Colonic mucosa (tissue), 4 donors: ENCODE measurements around the gene CNTN3. TPM values are rescaled to one million over a fixed set of nuclear protein-coding genes. Genes with fewer than 3 reads are reported as not detected.

ENCODE experiments used
- DNase-seq: peaks from one replicate; pipeline ENCODE4 v3.0.0-alpha.2; 2020
- H3K27ac ChIP-seq: fragments of 200-600 bp; one replicate; pipeline ENCODE4 v1.8.0; 2021
- H3K27me3 ChIP-seq: fragments of 200-600 bp; one replicate; pipeline ENCODE4 v1.8.0; 2021
- H3K36me3 ChIP-seq: fragments of 200-600 bp; one replicate; pipeline ENCODE4 v1.8.0; 2021
- H3K4me1 ChIP-seq: fragments of 200-600 bp; one replicate; pipeline ENCODE4 v1.8.0; 2021; ENCODE audit warnings: mild to moderate bottlenecking
- H3K4me3 ChIP-seq: fragments of 200-600 bp; one replicate; pipeline ENCODE4 v1.8.0; 2021
- H3K9ac ChIP-seq, 2 donors: one replicate each; pipeline ENCODE4 v1.7.0; 2013; ENCODE audit warnings: control low read depth in 2 of 2, low read depth in 2 of 2, low read length in 2 of 2
- H3K9me3 ChIP-seq: fragments of 200-600 bp; one replicate; pipeline ENCODE4 v1.8.0; 2021
- CTCF ChIP-seq: fragments of 200-600 bp; IDR thresholded peaks from one replicate; pipeline ENCODE4 v1.8.0; 2022; ENCODE audit warnings: antibody characterized with exemption, mild to moderate bottlenecking
- intact Hi-C: fragments of 100-400 bp; cut with DNase I; formaldehyde crosslinking; loops from one replicate; pipeline ENCODE4 v1.14.1; 2022
- total RNA-seq, 2 donors: library from RNA; stranded (reverse); fragmentation: NEBNext Ultra II Directional in 1 of 2; extraction: Animal tissue kit (Norgen Biotek cat#: 25700) in 1 of 2; gene quantifications; one replicate each; pipeline ENCODE4 v1.2.1, GENCODE V29; 2021
- donor health status: healthy.
- donor health status: DM: no; HTN: no; CAD: no.
- donor health status: DM: no; HTN: no; CAD: no.

CNTN3 gene
- total RNA-seq, 2 donors from 2014 or later: 5.3 to 6.7 TPM

- no peak for TF ChIP-seq CTCF
- Histone ChIP-seq H3K27me3 (no peaks in the 10 kb centered on the region), H3K9me3 (no peaks in the 10 kb centered on the region), H3K36me3 (no peaks in the 10 kb centered on the region), H3K4me3 (no peak overlapping the region), H3K9ac (no peak overlapping the region), H3K27ac (no peak overlapping the region), H3K4me1 (no peaks in the 10 kb centered on the region)
- no peak for DNase-seq
- intact Hi-C loops: no loop called here
Measured at GRCh38 chr3:74636981-74637380, 22.5 kb upstream of the CNTN3 start.

GRCh38 chr3:74633021-74633420 is 18.6 kb upstream of the CNTN3 start:
- intact Hi-C loops: no loop called here

GRCh38 chr3:74631351-74632140 is 17.1 kb upstream of the CNTN3 start:
- intact Hi-C loops: no loop called here
- Histone ChIP-seq H3K4me1 (no peaks in the 10 kb centered on the region), H3K4me3 (no peak overlapping the region), H3K9me3 (no peaks in the 10 kb centered on the region), H3K27me3 (no peaks in the 10 kb centered on the region), H3K27ac (no peak overlapping the region), H3K9ac (no peak overlapping the region), H3K36me3 (no peaks in the 10 kb centered on the region)
- no peak for DNase-seq
- TF ChIP-seq CTCF: no peak

More at GRCh38 chr3:74633021-74633420, 18.6 kb upstream of the CNTN3 start:
- Histone ChIP-seq H3K9ac (no peak overlapping the region), H3K27me3 (no peaks in the 10 kb centered on the region), H3K4me3 (no peak overlapping the region), H3K9me3 (no peaks in the 10 kb centered on the region), H3K4me1 (no peaks in the 10 kb centered on the region), H3K27ac (no peak overlapping the region), H3K36me3 (no peaks in the 10 kb centered on the region)
- no peak for DNase-seq
- TF ChIP-seq CTCF: no peak

- no peaks in the 10 kb centered on the region for H3K27me3 ChIP-seq
- no peak overlapping the region for H3K4me3 ChIP-seq
- H3K9me3 ChIP-seq: no peaks in the 10 kb centered on the region
- H3K27ac ChIP-seq: no peak overlapping the region
- intact Hi-C loops: no loop called here
- no peak for DNase-seq
- TF ChIP-seq CTCF: no peak
- H3K36me3 ChIP-seq: no peaks in the 10 kb centered on the region
- H3K4me1 ChIP-seq: no peaks in the 10 kb centered on the region
- H3K9ac ChIP-seq: no peak overlapping the region
Measured at GRCh38 chr3:74630602-74631001, 16.1 kb upstream of the CNTN3 start.

- H3K9me3 ChIP-seq: no peaks in the 10 kb centered on the region
- no peaks in the 10 kb centered on the region for H3K27me3 ChIP-seq
- no peak overlapping the region for H3K4me3 ChIP-seq
- no peak for DNase-seq
- no peak overlapping the region for H3K9ac ChIP-seq
- no peak for TF ChIP-seq CTCF
- intact Hi-C loops: loop anchor here (10.0 kb wide), 1 partner anchor 361 kb away; no protein-coding TSS in a partner anchor
- H3K4me1 ChIP-seq: no peaks in the 10 kb centered on the region
- H3K27ac ChIP-seq: no peak overlapping the region
- H3K36me3 ChIP-seq: no peaks in the 10 kb centered on the region
Measured at GRCh38 chr3:74626011-74626410, 11.6 kb upstream of the CNTN3 start.
